HG02759 (cell line): ENCODE data around the gene STXBP2.

Experiments
- ATAC-seq: cut with Tn5 transposase; IDR thresholded peaks from one replicate; pipeline ENCODE4 v1.9.1; 2021; ENCODE audit warnings: mild to moderate bottlenecking, moderate library complexity; ENCODE audit not compliant: unreplicated experiment

The STXBP2 gene

DNA sequence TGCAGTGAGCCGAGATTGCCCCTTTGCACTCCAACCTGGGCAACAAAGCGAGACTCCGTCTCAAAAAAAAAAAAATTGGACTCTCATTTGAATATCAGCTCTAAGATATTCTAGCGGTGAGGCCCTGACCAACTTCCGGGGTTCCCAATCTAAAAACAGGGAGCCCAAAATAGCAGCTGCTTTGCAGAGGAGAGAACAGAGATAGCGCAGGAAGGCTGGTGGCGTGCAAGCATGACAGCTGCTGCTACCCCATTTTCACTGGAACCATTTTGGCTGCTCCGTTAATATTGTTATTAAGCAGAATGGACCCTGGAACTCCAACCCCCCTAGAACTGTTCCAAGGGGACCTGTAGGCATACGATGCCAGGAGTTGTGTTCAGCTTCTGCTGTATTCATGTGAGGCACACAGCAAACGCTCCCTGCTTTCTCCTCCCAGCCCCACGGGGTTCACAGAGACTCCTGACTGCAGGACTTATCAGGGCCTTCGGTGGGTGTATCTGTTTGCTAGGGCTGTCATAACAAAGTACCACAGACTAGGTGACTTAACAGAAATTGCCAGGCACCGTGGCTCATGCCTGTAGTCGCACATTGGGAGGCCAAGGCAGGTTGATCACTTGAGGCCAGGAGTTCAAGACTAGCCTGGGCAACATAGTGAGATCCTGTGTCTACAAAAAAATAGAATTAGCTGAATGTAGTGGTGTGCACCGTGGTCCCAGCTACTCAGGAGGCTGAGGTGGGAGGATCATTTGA lies 11.5 kb downstream of the STXBP2 start:
- ATAC-seq = no peak

DNA sequence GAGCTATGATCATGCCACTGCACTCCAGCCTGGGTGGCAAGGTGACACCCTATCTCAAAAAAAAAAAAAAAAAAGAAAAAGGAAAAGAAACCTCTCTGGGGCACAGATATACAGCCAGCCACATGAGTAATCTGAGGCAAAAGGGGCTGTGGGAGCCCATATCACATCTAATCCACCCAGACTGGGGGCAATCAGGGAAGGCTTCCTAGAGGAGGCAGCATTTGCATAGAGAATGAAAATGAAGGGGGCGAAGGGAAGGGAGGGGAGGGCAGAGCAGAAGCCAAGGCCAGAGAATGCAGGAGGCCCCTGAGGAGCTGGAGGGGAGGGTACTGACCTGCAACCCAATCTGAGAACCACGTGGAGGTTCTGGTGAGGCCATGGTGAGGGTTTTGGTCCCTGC lies 13.2 kb downstream of the STXBP2 start:
- no peak for ATAC-seq

DNA sequence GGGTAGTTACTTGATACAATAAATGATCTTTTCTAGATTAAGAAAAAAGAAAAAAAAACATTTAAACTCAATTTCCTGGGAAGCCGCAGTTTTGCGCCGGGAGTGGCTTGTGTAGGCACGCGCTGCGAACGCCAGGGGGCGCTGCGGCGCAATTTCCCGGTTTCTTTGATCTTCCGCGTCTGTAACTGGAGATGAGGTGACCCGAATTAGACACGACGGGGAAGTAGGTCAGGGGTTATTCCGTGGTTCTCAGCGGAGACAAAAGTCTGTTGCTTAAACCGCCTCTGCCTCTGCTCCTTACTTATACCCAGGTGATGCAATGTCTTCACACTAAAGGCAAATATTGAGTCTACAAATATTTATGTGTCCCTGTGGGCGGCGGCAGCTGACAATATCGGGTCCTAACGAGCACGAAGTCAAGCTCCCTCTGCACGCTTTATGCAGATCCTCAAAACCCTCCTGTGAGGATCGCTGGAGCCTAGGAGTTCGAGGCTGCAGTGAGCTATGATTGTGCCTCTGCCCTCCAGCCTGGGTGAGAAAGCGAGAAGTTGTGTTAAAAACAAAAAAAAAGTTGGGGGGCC lies 15.2 kb downstream of the STXBP2 start:
- ATAC-seq = no peak

DNA sequence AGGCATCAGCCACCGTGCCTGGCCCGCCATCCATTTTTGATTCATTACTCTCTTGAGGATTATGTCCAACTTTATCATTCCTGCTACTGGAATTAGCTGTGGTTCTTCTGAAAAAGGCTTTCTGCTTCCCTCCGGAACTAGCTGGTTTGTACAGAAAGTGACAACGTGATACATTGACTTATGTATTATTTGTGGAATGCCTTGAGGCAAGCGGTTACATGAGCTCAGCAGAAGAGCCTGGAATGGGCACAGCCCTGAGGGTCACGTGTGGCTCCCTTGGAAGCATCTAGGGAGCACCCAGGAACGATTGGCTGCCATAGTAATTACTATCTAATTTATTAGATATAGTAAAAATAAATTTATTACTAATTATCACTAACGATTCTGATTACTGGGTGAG lies 17.5 kb downstream of the STXBP2 start:
- no peak for ATAC-seq

DNA sequence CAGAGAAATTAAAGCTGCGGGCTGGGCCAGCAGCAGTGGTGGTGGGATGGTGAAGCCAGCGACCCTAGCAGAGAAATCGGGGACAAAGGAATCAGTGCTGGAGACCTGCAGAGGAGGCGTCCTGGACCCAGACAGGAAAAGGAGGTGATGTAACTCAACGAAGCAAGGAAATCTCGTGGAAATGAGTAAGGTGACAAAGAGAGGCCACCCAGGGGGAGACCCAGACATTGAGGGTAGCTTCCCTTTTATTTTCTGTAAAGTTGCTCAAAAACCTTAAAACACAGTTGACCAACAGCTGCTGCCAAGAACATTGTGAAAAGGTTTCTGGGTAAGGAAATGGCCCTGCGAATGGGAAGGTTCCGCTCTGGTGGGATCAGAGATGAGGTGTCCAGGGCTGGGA lies 18.7 kb downstream of the STXBP2 start:
- no peak for ATAC-seq

DNA sequence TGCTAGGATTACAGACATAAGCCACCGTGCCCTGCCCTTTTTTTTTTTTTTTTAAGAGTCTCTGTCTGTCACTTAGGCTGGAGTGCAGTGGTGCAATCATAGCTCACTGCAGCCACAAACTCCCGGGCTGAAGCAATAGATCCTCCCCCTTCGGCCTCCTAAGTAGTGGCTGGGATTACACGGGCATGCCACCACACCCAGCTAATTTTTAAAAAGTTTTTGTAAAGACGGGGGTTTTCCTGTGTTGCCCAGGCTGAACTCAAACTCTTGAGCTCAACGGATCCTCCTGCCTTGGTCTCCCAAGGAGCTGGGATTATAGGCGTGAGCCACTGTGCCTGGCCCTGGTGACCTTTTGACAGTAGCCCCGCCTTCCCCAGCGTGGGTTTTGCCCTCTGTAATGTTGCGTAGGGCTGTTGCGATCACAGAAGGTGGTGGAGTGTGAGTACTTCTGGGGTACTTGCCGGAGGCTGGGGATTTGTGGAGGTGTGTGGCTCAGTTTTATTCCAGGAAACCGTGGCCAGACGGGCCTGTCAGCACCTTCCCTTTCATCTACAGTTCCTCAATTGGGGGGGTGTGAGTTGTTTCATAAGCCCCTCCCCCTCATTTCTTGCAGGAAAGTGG lies 20.3 kb downstream of the STXBP2 start:
- no peak for ATAC-seq

DNA sequence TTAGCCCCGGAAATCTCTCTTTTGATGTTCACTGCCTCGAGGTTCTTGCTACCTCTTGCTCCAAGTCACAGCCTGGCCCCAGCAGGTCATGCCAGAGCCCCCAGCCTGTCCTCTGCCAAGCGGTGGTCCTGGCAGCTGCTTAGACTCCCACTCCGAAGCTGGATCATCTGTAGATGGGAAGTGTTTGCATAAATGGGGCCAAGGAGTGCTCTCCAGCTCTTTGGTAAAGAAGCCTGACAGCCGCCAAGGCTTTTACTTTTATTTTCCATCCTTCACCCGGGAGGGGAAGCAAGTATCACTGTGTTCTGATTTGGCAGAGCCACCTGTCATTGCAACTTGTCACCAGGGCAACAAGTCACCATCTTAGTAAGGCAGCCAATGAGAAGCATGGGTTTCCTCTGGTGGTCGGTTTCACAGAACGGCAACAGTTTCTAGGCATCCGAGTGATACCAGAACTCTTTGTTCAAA lies 21.3 kb downstream of the STXBP2 start:
- ATAC-seq = peak; percentile 66

DNA sequence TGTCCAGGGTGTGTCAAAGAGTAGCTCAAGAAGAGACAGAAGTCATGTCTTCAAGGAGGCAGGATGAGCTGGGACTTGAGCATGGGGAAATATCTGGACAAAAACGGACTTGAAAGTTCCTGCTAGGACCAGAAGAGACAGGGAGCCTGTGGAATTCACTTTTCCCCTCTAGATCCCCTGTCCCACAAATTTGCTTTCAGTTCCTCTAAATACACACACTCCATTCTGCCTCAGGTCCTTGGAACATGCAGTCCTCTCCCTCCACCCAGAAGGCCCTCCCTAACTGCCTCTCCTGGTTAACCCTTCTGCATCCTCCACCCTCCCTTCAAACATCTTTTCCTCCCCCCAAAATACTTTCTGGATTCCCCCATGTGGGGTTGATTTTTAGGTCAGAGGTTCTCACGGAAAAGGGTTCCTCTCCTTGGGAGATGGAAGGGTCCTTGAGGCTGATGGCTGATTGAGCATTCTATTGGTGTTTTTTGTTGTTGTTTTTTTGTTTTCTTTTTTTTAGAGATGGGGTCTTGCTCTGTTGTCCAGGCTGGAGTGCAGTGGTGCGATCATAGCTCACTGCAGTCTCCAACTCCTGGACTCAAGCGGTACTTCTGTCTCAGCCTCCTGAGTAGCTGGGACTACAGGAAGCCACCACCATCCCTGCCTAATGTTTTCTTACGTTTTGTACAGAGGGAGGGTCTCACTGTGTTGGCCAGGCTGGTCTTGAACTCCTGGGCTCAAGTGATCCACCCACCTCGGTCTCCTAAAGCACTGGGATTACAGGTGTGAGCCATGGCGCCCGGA lies 25.0 kb downstream of the STXBP2 start:
- ATAC-seq = no peak

DNA sequence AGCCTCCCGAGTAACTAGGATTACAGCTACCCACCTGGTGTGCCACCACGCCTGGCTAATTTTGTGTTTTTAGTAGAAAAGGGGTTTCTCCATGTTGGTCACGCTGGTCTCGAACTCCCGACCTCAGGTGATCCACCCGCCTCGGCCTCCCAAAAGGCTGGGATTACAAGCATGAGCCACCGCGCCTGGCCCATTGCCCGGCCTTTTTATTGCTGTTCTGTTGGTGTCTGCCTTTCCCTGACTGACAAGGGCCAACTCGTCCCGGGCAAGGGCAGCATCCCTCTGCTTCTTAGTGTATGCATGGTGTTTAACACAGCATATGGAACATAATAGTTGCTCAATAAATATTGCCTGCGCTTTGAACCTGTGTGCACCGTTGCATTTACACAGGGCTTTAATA lies 25.7 kb downstream of the STXBP2 start:
- ATAC-seq = no peak

DNA sequence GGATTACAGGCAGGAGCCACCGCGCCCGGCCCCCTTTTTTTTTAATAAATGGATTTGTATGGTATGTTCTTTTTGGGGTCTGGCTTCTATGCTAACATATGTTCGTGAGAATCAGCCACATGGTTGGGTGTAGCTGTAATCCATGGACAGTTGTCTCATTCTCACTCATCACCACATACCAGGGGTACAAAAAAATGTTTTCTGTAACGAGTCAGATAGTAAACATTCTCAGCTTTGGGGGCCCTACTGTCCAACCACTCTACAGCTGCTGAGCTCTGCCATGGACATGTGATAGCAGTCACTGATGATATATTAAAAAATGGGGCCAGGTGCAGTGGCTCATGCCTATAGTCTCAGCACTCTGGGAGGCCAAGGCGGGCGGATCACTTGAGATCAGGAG lies 26.8 kb downstream of the STXBP2 start:
- ATAC-seq = no peak

DNA sequence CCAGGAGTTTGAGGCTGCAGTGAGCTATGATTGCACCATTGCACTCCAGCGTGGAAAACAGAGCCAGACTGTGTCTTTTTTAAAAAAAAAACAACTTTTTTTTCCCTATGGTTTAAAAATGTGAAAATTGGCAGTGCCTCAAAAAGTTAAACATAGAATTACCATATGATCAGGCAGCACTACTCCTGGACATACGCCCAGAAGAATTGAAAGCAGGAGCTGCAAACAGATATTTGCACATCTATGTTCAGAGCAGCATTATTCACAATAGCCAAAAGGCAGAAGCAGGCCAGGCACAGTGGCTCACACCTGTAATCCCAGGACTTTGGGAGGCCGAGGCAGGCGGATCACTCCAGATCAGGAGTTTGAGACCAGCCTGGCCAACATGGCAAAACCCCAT lies 28.2 kb downstream of the STXBP2 start:
- ATAC-seq = no peak

DNA sequence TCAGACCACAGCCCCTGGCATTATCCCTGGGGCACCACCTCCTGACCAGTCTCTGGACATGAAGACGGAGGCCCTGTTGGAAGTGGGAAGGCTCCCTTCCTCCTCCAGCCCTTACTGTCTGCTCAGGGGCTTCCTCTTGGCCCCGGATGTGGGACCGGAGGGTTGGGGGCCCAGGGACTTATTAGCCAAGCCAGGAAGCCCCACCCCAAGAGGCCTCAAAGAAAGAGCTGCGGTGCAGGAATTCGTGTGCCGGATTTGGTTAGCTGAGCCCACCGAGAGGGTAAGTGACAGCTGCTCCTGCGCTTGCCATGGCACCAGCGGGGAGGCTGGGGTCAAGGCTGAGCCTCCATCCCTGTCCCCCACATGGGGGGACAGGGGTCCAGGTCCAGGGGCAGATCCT lies 31.9 kb downstream of the STXBP2 start, which contains the start of gene RETN:
TSS of gene RETN (plus strand) at position 208 of the 400 bp plus-strand sequence. CDS start 278 bp downstream, outside the sequence.
- ATAC-seq = no peak

DNA sequence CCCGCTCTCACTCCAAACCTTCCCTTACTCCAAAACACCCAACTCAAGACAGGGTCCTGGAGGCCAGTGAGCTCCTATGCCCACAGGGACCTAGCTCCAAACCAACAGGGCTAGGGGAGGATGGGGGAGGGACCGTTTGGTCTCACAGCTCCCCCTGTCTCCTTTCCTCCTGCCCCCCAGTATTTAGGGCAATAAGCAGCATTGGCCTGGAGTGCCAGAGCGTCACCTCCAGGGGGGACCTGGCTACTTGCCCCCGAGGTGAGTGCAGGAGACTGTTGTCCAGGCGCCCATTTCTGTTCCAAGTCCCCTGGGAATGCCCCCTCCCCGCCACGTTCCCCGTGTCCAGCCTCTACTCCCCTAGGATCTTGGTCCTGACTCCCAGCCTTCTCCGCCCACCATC lies 32.7 kb downstream of the STXBP2 start:
- no peak for ATAC-seq

DNA sequence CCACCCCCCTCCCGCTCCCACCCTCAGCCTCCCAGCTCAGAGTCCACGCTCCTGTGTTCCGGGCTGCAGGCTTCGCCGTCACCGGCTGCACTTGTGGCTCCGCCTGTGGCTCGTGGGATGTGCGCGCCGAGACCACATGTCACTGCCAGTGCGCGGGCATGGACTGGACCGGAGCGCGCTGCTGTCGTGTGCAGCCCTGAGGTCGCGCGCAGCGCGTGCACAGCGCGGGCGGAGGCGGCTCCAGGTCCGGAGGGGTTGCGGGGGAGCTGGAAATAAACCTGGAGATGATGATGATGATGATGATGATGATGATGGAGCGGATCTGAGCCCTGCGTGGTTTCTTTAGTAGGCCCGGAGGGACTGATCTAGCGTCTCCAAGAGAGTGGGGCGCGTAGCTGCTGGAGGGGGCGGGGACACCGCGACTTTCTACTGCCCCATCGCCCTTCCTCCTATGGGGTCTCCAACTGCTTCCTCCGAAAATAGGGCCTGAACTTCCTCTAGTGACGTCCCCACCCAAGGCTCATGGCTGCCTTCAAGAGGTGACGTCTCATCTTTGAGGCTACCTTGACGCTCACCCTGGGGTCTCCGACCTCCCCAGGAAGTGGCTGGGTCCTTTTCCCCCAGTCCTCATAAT lies 33.4 kb downstream of the STXBP2 start:
- ATAC-seq = no peak

DNA sequence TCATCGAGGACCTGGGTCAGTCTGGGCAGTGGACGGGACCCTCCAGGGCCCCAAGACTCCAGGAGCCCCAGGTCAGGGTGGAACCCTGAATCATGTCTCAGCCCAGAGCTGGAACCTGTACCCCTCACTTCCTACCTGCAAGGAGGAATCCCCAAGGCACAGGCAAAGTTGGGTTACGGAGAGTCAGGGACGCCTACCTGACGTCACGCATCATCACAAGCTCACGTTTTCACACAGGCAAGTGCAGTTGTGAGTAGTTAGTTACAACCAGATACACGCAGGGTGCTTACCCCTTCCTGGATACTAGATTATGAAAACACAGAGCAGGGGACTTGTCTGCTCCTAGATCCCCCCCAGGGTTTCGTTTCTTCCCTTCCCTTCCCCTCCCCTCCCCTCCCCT lies 33.9 kb downstream of the STXBP2 start:
- no peak for ATAC-seq

DNA sequence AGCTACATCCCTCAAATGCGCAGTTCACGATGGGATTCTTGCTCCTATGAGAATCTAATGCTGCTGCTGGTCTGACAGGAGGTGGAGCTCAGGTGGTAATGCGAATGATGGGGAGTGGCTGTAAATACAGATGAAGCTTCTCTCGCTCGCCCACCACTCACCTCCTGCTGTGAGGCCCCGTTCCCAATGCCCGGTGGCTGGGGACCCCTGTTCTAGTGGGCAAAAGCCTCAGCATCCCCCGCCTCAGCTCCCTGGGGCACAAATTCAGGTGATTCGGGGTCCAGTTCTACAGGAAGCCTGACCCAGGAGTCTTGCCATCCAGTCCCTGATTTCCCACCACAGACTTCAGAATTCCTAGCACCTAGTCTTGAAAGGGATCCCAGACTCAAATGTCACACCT lies 35.6 kb downstream of the STXBP2 start:
- no peak for ATAC-seq

DNA sequence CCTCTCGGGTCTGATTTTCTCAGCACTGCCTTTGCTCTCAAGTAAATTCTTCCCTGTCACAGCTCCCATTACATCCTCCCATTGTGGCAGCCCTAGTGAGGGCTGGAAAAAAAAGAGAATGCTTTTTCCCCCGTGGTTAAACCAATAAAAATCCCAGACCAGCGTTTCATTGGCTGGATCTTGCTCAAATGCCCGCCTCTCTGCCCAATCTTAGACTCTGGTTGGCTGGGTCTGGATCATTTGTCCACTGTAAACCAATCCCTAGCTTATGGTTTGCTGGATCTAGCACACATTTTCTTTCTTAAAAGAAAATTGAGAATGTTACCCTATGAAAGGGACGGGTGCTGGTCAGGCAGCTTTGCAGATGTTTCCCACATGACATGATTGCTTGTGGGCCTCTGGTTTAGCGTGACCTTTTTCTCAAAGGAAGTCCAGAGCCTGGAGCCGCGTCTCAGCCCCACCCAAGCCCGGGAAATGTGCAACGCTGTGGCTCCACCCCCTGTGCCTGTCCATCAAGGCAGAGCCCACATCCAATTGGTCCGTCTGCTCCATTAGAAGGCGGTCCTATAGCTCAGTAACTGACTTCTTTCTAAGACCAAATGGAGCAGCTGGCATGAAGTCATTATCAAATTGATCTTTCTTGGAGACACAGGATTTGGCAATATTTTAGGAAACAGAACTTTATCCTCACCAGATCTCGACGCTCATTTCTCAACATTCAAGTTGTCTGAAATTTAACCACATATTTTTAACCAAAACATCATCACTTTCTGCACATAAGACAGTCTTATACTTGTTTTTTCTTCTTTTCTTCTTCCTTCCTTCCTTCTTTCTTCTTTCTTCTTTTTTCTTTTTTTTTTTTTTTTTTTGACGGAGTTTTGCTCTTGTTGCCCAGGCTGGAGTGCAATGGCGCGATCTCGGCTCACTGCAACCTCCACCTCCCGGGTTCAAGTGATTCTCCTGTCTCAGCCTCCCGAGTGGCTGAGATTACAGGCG lies 37.4 kb downstream of the STXBP2 start:
- ATAC-seq = no peak

DNA sequence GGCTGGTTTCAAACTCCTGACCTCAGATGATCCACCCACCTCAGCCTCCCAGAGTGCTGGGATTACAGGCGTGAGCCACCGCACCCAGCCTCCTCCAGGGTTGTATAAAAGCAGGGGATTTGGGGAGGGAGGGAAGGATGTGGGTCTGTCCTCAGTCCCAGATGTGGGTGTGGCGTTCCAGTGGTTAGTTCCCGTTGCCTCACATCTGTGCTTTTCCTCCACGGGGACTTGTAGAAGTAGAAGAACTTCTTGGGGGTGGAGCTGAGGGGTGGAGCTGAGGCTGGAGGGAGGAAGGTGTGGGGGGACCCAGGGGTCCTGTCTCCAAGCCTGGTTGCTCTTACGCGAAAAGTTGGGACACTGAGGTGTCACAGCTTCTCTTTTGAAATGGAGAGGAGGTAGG lies 39.5 kb downstream of the STXBP2 start:
- ATAC-seq = no peak

DNA sequence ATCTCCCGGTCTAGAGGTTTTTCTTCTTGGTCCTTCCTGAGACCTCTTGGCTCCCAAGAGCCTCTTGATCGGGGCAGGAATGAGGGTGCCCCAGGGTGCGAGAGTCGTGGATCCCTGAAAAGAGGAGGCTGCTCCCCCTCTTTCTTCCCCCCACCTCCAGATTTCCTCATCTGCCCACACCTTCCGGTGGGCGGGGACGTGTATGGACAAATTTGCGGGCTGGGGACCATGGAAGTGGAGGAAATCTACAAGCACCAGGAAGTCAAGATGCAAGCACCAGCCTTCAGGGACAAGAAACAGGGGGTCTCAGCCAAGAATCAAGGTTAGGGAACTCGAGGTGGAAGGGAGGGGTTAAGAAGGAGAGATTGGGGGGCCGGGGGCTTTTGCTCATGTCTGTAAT lies 39.9 kb downstream of the STXBP2 start, which contains the start of gene MCEMP1:
TSS of gene MCEMP1 (plus strand) at position 237 of the 400 bp plus-strand sequence. CDS start at position 268, 31 bp downstream.
- no peak for ATAC-seq
